Upper lobe of left lung (tissue), 4 donors: Measurements from ENCODE around the gene BCKDHA.

Source experiments
- CTCF ChIP-seq, 6 experiments: fragments of 450-650 bp in 4 of 6; fragments of 200-600 bp in 2 of 6; sonication (generic) in 2 of 6; IDR thresholded peaks; one replicate each; pipeline ENCODE4 v1.5.1; 2016 to 2019; ENCODE audit warnings: antibody characterized with exemption in 6 of 6
- POLR2AphosphoS5 ChIP-seq, 2 donors: sonication (generic); formaldehyde crosslinking; IDR thresholded peaks; one replicate each; pipeline ENCODE4 v1.5.1; 2017; ENCODE audit warnings: antibody characterized with exemption in 2 of 2

GRCh38 chr19:41455936-41456335 lies 58.3 kb downstream of the BCKDHA start:
- TF ChIP-seq CTCF (IDR thresholded peaks at IDR 0.05) = no peak
- no peak for TF ChIP-seq POLR2AphosphoS5 (IDR thresholded peaks at IDR 0.05)
